A673 (cell line): ENCODE data around the gene LPA. TPM values are rescaled to one million over a fixed set of nuclear protein-coding genes. Genes with fewer than 3 reads are reported as not detected.
"Not testable (repeated sequence)": the region's sequence is repeated elsewhere in the genome, so short reads cannot be mapped to it uniquely, and the experiment has no call there.

ENCODE experiments used
- Bru-seq: library from RNA; stranded (reverse); fragments of 400-500 nt; gene quantifications from one replicate; lab custom pipeline; 2021; lab: Mats Ljungman, UMichigan
- BruChase-seq, 2 experiments: library from RNA; stranded (reverse); fragments of 400-500 nt; gene quantifications; one replicate each; lab custom pipeline; 2021; lab: Mats Ljungman, UMichigan
- BruUV-seq: library from RNA; stranded (reverse); fragments of 400-500 nt; replicated peaks from 2 replicates; lab custom pipeline; 2021; lab: Mats Ljungman, UMichigan
- CTCF ChIA-PET: fragments of 300-600 bp; sonication (Branson Sonifier 250); formaldehyde crosslinking; loops from one replicate; lab custom pipeline; 2022; ENCODE audit warnings: antibody characterized with exemption; lab: Charles Lee
- POLR2A ChIA-PET: fragments of 300-600 bp; sonication (Branson Sonifier 250); formaldehyde crosslinking; loops from one replicate; lab custom pipeline; 2022; ENCODE audit warnings: antibody characterized with exemption; ENCODE audit not compliant: low non-redundant PET; lab: Charles Lee
- DNase-seq: peaks from one replicate; pipeline ENCODE4 v3.0.0-alpha.2; 2015; ENCODE audit warnings: low spot score
- H3K27ac ChIP-seq: fragments of 200-600 bp; sonication (generic); 2 replicates; pipeline ENCODE4 v1.5.1; 2016; ENCODE audit warnings: mixed run types, low read depth, mild to moderate bottlenecking, mixed read lengths, antibody characterized with exemption, low read length; ENCODE audit not compliant: poor library complexity, severe bottlenecking
- H3K27me3 ChIP-seq: fragments of 200-600 bp; sonication (generic); replicated peaks from 2 replicates; pipeline ENCODE4 v1.6.1; 2017; ENCODE audit warnings: mixed run types, low read depth, mild to moderate bottlenecking, mixed read lengths, antibody characterized with exemption, low read length; ENCODE audit not compliant: insufficient read depth, poor library complexity
- H3K36me3 ChIP-seq: fragments of 200-600 bp; sonication (generic); 2 replicates; pipeline ENCODE4 v1.6.1; 2016; ENCODE audit warnings: mixed run types, mild to moderate bottlenecking, mixed read lengths, antibody characterized with exemption, low read length; ENCODE audit not compliant: insufficient read depth, poor library complexity, severe bottlenecking
- H3K4me1 ChIP-seq: fragments of 200-600 bp; sonication (generic); 2 replicates; pipeline ENCODE4 v1.6.1; 2017; ENCODE audit warnings: mixed run types, mild to moderate bottlenecking, mixed read lengths, antibody characterized with exemption, low read length; ENCODE audit not compliant: insufficient read depth, poor library complexity, severe bottlenecking
- H3K4me3 ChIP-seq: fragments of 200-600 bp; sonication (generic); 2 replicates; pipeline ENCODE4 v1.5.1; 2016; ENCODE audit warnings: low read depth, mixed run types, mild to moderate bottlenecking, mixed read lengths, low read length; ENCODE audit not compliant: poor library complexity, severe bottlenecking
- H3K9me3 ChIP-seq: fragments of 200-600 bp; sonication (generic); 2 replicates; pipeline ENCODE4 v1.6.1; 2016; ENCODE audit warnings: mixed run types, low read depth, mild to moderate bottlenecking, mixed read lengths, antibody characterized with exemption, low read length; ENCODE audit not compliant: poor library complexity, severe bottlenecking
- EZH2 ChIP-seq: fragments of 200-600 bp; sonication (generic); IDR thresholded peaks from 2 replicates; pipeline ENCODE4 v1.6.1; 2017; ENCODE audit warnings: borderline replicate concordance, low read depth, mild to moderate bottlenecking, mixed read lengths, antibody characterized with exemption, low read length; ENCODE audit not compliant: poor library complexity, severe bottlenecking
- intact Hi-C: fragments of 100-400 bp; cut with micrococcal nuclease; formaldehyde crosslinking; loops from one replicate; pipeline ENCODE4 v1.10.0; 2022; ENCODE audit not compliant: unreplicated experiment
- long read RNA-seq: library from polyadenylated mRNA; stranded (forward); transcript quantifications from one replicate; pipeline ENCODE4 v2.0.0, GENCODE V29; 2022
- total RNA-seq: library from RNA; stranded (reverse); gene quantifications from 2 replicates; pipeline ENCODE4 v1.2.3, GENCODE V29; 2021
- TF ChIP-seq, protein P1 (sequence below): fragments of 300-800, 200-600 bp; sonication (generic); conservative IDR thresholded peaks from 2 replicates; pipeline ENCODE4 v1.5.1; 2017; ENCODE audit warnings: low read depth, mild to moderate bottlenecking, antibody characterized with exemption, low read length, moderate library complexity, mixed read lengths

The LPA gene
- total RNA-seq (not detected in 2 replicates), Bru-seq, nascent RNA (not detected), BruChase-seq, experiment 1, labeled RNA remaining after a 2-hour chase (not detected), BruChase-seq, experiment 2, labeled RNA remaining after a 6-hour chase (not detected)
- long read RNA-seq: 0 reads

GRCh38 chr6:160664198-160664597 lies at the start of gene LPA:
Gene LPA (minus strand): TSS chr6:160664275. CDS start chr6:160664214, 61 bp downstream.
- DNase-seq, BruUV-seq, H3K27me3 ChIP-seq, H3K9me3 ChIP-seq, CTCF ChIA-PET, H3K36me3 ChIP-seq, H3K4me3 ChIP-seq, POLR2A ChIA-PET, intact Hi-C loops, H3K27ac ChIP-seq, H3K4me1 ChIP-seq: not testable (repeated sequence)

DNA sequence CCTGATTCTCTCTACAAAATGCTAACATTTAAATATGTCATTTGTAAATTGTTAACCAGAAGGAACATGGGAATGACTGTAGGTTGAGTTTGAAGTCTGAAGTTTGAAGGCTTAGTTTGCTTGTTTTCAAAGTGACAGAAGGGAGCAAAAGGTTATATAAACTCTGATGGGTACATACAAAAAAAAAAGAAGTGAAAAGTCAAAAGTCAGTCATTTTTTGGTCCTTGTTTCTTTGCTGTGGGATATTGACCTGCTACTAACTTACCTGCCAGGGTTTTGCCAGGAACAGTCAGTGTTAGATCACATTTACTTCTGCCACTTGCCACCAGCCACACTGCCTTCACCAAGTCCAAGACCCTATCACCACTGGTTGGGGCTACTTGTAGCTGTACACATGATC lies 44.9 kb upstream of the LPA start:
- H3K36me3 ChIP-seq, H3K27me3 ChIP-seq, CTCF ChIA-PET, DNase-seq, H3K4me3 ChIP-seq, H3K27ac ChIP-seq, intact Hi-C loops, POLR2A ChIA-PET, H3K9me3 ChIP-seq, H3K4me1 ChIP-seq, BruUV-seq: not testable (repeated sequence)

DNA sequence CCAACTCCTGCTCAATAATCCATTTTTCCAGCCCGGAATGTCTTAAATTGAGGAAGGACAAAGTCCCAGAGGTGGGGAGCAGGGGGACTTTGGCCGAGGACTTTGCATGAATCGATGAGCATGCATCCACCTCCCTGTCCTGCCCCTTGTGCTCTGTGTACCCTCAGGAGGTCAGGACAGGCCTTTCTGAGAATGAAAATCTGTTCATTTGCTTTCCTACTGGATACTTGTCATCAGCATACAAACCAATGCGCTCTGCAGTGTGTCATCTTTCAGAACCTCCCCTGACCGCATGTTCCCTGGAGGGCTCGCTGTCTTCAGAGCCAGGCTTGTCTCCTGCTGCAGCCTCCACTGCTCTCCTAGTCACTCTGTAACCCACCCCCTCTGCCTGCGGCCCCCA lies 40.6 kb upstream of the LPA start:
- POLR2A ChIA-PET, intact Hi-C loops, BruUV-seq, DNase-seq, H3K27me3 ChIP-seq, CTCF ChIA-PET, H3K27ac ChIP-seq, H3K4me1 ChIP-seq, H3K4me3 ChIP-seq, H3K36me3 ChIP-seq, H3K9me3 ChIP-seq: not testable (repeated sequence)

DNA sequence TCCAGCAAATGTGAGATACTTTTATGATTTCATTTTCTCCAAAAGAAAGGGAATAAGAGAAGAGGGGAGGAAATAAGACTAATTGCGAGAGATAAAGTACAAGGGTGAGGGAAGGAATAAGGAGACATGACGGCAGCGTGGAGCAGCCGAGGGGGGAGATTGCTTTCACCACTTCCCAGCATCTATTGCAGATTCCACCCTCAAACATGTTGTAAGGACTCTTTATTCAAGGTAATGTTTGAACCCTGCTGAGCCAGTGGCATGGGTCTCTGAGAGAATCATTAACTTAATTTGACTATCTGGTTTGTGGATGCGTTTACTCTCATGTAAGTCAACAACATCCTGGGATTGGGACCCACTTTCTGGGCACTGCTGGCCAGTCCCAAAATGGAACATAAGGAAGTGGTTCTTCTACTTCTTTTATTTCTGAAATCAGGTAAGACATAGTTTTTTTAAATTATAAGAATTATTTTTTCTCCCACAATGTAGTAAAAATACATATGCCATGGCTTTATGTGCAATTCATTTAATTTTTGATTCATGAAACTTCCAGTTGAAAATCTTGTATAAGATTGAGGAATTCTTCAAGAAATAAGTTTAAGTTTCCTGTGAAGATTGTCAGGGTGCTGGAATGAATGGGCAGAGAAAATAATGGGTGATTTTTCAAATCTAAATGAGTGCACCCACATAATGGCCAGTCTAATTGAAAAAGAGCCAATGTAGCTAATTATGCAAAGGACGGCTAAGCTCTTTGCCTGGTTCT lies 38.0 kb upstream of the LPA start, which contains the start of gene PLG:
TSS of gene PLG (plus strand) at position 327 of the 763 bp plus-strand sequence. CDS start at position 388, 61 bp downstream.
- H3K27ac ChIP-seq, DNase-seq, POLR2A ChIA-PET, H3K36me3 ChIP-seq, CTCF ChIA-PET, H3K27me3 ChIP-seq, BruUV-seq, intact Hi-C loops, H3K4me1 ChIP-seq, H3K4me3 ChIP-seq, H3K9me3 ChIP-seq: not testable (repeated sequence)

DNA sequence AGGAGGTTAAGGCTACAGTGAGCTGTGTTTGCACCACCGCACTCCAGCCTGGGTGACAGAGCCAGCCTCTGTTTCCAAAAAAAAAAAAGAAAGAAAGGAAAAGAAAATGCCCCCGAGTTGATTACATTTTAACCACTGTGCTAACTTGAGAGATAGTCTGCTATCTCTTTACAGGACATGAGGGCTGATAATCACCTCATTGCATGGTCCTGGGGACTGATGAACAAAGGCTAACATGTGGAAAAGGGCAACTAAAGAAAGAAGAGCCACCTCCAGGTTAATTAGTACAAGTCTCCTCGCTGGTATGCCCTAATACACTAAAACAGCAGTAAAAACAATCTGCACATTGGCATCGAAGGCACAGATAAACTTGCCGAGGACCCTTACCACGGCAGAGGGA lies 33.8 kb upstream of the LPA start:
- DNase-seq: no peak
- no peaks in the 10 kb centered on the region for H3K4me1 ChIP-seq
- H3K27me3 ChIP-seq: no peaks in the 10 kb centered on the region
- intact Hi-C loops: no loop called here
- no TSS peak for BruUV-seq
- no peak overlapping the region for H3K4me3 ChIP-seq
- no peaks in the 10 kb centered on the region for H3K9me3 ChIP-seq
- TF ChIP-seq, protein P1, sequence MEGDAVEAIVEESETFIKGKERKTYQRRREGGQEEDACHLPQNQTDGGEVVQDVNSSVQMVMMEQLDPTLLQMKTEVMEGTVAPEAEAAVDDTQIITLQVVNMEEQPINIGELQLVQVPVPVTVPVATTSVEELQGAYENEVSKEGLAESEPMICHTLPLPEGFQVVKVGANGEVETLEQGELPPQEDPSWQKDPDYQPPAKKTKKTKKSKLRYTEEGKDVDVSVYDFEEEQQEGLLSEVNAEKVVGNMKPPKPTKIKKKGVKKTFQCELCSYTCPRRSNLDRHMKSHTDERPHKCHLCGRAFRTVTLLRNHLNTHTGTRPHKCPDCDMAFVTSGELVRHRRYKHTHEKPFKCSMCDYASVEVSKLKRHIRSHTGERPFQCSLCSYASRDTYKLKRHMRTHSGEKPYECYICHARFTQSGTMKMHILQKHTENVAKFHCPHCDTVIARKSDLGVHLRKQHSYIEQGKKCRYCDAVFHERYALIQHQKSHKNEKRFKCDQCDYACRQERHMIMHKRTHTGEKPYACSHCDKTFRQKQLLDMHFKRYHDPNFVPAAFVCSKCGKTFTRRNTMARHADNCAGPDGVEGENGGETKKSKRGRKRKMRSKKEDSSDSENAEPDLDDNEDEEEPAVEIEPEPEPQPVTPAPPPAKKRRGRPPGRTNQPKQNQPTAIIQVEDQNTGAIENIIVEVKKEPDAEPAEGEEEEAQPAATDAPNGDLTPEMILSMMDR: no peak
- no peak for TF ChIP-seq EZH2
- no peaks in the 10 kb centered on the region for H3K36me3 ChIP-seq
- no peak overlapping the region for H3K27ac ChIP-seq
- POLR2A ChIA-PET: no interaction called here
- CTCF ChIA-PET: no interaction called here

DNA sequence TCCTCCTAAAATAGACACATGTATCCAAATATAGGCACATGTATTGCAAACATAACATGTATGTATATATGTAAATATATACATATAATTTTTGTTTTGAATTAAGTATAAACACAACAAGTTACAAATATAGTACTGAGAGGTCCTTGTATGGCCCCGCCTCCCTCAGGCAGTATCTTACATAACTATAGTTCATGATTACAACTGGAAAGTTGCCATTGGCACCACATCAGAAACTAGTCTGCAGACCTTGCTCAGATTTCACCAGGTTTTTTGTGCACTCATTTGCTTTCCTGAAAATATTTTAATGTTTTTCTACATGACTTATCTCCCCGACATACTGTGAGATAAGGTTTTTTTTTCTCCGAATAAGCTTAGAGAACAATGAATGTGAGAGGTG lies 32.8 kb upstream of the LPA start:
- H3K27me3 ChIP-seq, H3K9me3 ChIP-seq, H3K4me1 ChIP-seq, H3K36me3 ChIP-seq, H3K4me3 ChIP-seq, H3K27ac ChIP-seq, CTCF ChIA-PET, DNase-seq, BruUV-seq, POLR2A ChIA-PET, intact Hi-C loops: not testable (repeated sequence)
